ENCODE results near the gene TTLL5. TPM values are rescaled to one million over a fixed set of nuclear protein-coding genes. Genes with fewer than 3 reads are reported as not detected.

The TTLL5 gene
- total RNA-seq, 1 experiment from 2014 or later = 34.7 TPM

DNA sequence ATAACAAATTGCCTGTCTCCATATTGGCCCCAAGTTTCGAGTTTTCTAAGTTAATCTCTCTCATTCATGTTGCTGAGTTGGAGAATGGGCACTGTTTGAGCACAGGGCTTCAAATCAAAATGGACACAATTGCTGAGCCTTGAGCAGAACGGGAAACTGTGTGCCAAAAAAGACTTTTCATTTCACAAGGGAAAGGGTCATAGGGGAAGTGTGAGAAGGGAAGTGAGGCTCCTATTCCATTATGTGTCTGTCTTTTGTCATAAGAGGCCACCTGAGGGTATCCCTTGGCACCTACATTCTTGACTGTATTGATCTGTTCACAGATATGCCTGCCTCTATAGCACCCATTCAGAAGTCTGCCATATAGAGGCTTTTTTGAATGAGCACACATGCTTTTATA, 59.1 kb downstream of the TTLL5 start:
- no peaks in the 10 kb centered on the region for H3K9me2 ChIP-seq (replicated peaks; ENCODE audit: low read length)
- H3K27ac ChIP-seq (ENCODE audit: low read length) = no peak overlapping the region
- no peaks in the 10 kb centered on the region for H3F3A ChIP-seq (ENCODE audit: low read length, unreplicated experiment)
- no peaks in the 10 kb centered on the region for H4K20me1 ChIP-seq (ENCODE audit: low read length)
- H3K9me3 ChIP-seq (ENCODE audit: low read length) = no peaks in the 10 kb centered on the region
- TF ChIP-seq EZH2phosphoT487 (IDR thresholded peaks at IDR 0.05; ENCODE audit: borderline replicate concordance, low read length) = no peak
- TF ChIP-seq EZH2 (IDR thresholded peaks at IDR 0.05; ENCODE audit: low read length, unreplicated experiment) = no peak
- TF ChIP-seq, protein P1, sequence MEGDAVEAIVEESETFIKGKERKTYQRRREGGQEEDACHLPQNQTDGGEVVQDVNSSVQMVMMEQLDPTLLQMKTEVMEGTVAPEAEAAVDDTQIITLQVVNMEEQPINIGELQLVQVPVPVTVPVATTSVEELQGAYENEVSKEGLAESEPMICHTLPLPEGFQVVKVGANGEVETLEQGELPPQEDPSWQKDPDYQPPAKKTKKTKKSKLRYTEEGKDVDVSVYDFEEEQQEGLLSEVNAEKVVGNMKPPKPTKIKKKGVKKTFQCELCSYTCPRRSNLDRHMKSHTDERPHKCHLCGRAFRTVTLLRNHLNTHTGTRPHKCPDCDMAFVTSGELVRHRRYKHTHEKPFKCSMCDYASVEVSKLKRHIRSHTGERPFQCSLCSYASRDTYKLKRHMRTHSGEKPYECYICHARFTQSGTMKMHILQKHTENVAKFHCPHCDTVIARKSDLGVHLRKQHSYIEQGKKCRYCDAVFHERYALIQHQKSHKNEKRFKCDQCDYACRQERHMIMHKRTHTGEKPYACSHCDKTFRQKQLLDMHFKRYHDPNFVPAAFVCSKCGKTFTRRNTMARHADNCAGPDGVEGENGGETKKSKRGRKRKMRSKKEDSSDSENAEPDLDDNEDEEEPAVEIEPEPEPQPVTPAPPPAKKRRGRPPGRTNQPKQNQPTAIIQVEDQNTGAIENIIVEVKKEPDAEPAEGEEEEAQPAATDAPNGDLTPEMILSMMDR (conservative IDR thresholded peaks at IDR 0.05; ENCODE audit: low read depth, low read length) = no peak
- no peak overlapping the region for H3K4me3 ChIP-seq (ENCODE audit: low read length)
- no TSS peak for BruUV-seq (replicated peaks)
- no peaks in the 10 kb centered on the region for H3K27me3 ChIP-seq (ENCODE audit: low read length)
- DNase-seq (no peak), ATAC-seq (no peak)
- CTCF ChIA-PET = no interaction called here
- POLR2A ChIA-PET (ENCODE audit: unreplicated experiment) = no interaction called here
- peaks cover 14% of the 10 kb centered on the region for H3K36me3 ChIP-seq (ENCODE audit: low read depth, low read length)
- H3K9ac ChIP-seq (ENCODE audit: low read length) = no peak overlapping the region
- H2AFZ ChIP-seq (ENCODE audit: low read length) = no peak overlapping the region
- H3K79me2 ChIP-seq (ENCODE audit: low read length) = no peaks in the 10 kb centered on the region
- peaks cover 19% of the 10 kb centered on the region for H3K4me1 ChIP-seq (ENCODE audit: insufficient read depth, low read length)
- intact Hi-C loops (cut with micrococcal nuclease) = no loop called here
- no peak overlapping the region for H3K4me2 ChIP-seq (ENCODE audit: low read length)

DNA sequence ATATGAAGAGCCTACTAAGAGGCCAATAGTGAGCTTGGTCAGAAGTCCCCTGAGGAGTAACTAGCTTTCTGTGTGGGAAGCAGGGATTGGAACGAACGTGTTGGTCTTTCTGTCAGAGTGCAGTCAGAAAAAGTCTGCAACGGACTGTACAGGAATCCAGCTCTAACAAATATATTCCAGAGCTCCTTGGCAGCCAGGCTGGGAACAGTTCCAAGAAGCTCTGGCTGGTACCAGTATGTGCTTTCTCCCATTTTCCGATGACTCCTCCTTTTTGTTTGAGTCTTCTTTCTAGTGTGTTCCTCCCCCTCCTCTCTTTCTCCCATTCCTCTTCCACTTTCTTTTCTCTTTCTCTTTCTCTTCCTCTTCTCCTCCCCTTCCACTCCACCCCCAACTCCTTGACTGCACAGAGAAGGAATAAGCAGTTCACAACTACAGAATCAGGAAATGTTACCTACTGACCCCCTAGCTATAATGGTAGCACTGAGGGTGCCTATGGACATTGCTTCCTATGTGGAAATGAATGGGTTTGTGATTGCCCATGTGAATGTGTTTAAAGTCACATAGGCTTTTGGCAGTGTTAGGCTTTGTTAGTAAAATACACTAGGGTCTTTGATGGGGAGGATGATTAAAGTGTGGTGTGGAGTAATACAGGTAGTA, 59.9 kb downstream of the TTLL5 start:
- Histone ChIP-seq H3K9me3 (ENCODE audit: low read length) (no peaks in the 10 kb centered on the region), H2AFZ (ENCODE audit: low read length) (no peak overlapping the region), H3K27ac (ENCODE audit: low read length) (no peak overlapping the region), H3F3A (ENCODE audit: low read length, unreplicated experiment) (no peaks in the 10 kb centered on the region), H3K79me2 (ENCODE audit: low read length) (no peaks in the 10 kb centered on the region), H3K4me1 (ENCODE audit: insufficient read depth, low read length) (peaks cover 19% of the 10 kb centered on the region), H3K9me2 (replicated peaks; ENCODE audit: low read length) (no peaks in the 10 kb centered on the region), H3K9ac (ENCODE audit: low read length) (no peak overlapping the region), H3K4me3 (ENCODE audit: low read length) (no peak overlapping the region), H3K27me3 (ENCODE audit: low read length) (no peaks in the 10 kb centered on the region), H4K20me1 (ENCODE audit: low read length) (no peaks in the 10 kb centered on the region), H3K4me2 (ENCODE audit: low read length) (no peak overlapping the region), H3K36me3 (ENCODE audit: low read depth, low read length) (peaks cover 14% of the 10 kb centered on the region)
- ChIA-PET CTCF (no interaction called here), POLR2A (ENCODE audit: unreplicated experiment) (no interaction called here)
- TF ChIP-seq EZH2phosphoT487 (IDR thresholded peaks at IDR 0.05; ENCODE audit: borderline replicate concordance, low read length) = no peak
- TF ChIP-seq EZH2 (IDR thresholded peaks at IDR 0.05; ENCODE audit: low read length, unreplicated experiment) = no peak
- TF ChIP-seq, protein P1 (conservative IDR thresholded peaks at IDR 0.05; ENCODE audit: low read depth, low read length) = no peak
- DNase-seq (no peak), ATAC-seq (no peak)
- intact Hi-C loops (cut with micrococcal nuclease) = no loop called here
- no TSS peak for BruUV-seq (replicated peaks)

GRCh38 chr14:75723716-75724115, 62.7 kb downstream of the TTLL5 start:
- no peaks in the 10 kb centered on the region for H3F3A ChIP-seq (ENCODE audit: low read length, unreplicated experiment)
- ATAC-seq = no peak
- H3K4me2 ChIP-seq (ENCODE audit: low read length) = no peak overlapping the region
- H3K9me2 ChIP-seq (replicated peaks; ENCODE audit: low read length) = no peaks in the 10 kb centered on the region
- H3K36me3 ChIP-seq (ENCODE audit: low read depth, low read length) = peaks cover 19% of the 10 kb centered on the region
- H3K4me3 ChIP-seq (ENCODE audit: low read length) = no peak overlapping the region
- no peaks in the 10 kb centered on the region for H3K9me3 ChIP-seq (ENCODE audit: low read length)
- H3K79me2 ChIP-seq (ENCODE audit: low read length) = no peaks in the 10 kb centered on the region
- no TSS peak for BruUV-seq (replicated peaks)
- H4K20me1 ChIP-seq (ENCODE audit: low read length) = no peaks in the 10 kb centered on the region
- no peaks in the 10 kb centered on the region for H3K27me3 ChIP-seq (ENCODE audit: low read length)
- intact Hi-C loops (cut with micrococcal nuclease) = no loop called here
- TF ChIP-seq EZH2 (IDR thresholded peaks at IDR 0.05; ENCODE audit: low read length, unreplicated experiment) (no peak), EZH2phosphoT487 (IDR thresholded peaks at IDR 0.05; ENCODE audit: borderline replicate concordance, low read length) (no peak)
- TF ChIP-seq, protein P1 (conservative IDR thresholded peaks at IDR 0.05; ENCODE audit: low read depth, low read length) = no peak
- H2AFZ ChIP-seq (ENCODE audit: low read length) = no peak overlapping the region
- ChIA-PET CTCF (no interaction called here), POLR2A (ENCODE audit: unreplicated experiment) (no interaction called here)
- H3K27ac ChIP-seq (ENCODE audit: low read length) = no peak overlapping the region
- peaks cover 8% of the 10 kb centered on the region; the same call in 1 of the 2 replicates for H3K4me1 ChIP-seq (ENCODE audit: insufficient read depth, low read length)
- H3K9ac ChIP-seq (ENCODE audit: low read length) = no peak overlapping the region
- DNase-seq = no peak

Measured in PC-3 (cell line).